ENCODE measurements around the gene GALNT16.

DNA sequence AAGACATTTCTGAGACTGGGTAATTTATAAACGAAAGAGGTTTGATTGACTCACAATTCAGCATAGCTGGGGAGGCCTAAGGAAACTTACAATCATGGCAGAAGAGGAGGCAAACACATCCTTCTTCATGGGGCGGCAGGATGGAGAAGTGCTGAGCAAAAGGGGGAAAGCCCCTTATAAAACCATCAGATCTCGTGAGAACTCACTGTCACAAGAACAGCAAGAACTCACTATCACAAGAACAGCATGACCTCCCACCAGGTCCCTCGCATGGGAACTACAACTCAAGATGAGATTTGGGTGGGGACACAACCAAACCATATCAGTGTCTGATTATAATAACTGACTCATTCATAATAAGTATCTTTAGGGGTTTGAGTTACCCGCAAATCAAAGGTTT is 144.9 kb downstream of the GALNT16 start:
- TF ChIP-seq TAF1 (IDR thresholded peaks at IDR 0.05; ENCODE audit: borderline replicate concordance, insufficient read depth, low read length), result no peak
- TF ChIP-seq POLR2AphosphoS5 (IDR thresholded peaks at IDR 0.05; ENCODE audit: low read depth, low read length), result no peak
- TF ChIP-seq REST (IDR thresholded peaks at IDR 0.05; ENCODE audit: insufficient read depth in 1 of 2, low read depth in 2 of 2, low read length in 2 of 2), result no peak

All from PFSK-1 (cell line).